BJ (cell line): ENCODE measurements around the gene SERF2. TPM values are rescaled to one million over a fixed set of nuclear protein-coding genes. Genes with fewer than 3 reads are reported as not detected.

Experiments
- CTCF ChIA-PET: fragments of 350-600 bp; formaldehyde crosslinking; extraction: SDS; loops from one replicate; lab custom pipeline; 2021; ENCODE audit warnings: antibody characterized with exemption, inconsistent platforms; lab: Yijun Ruan, JAX
- POLR2A ChIA-PET: fragments of 300-600 bp; sonication (Branson Sonifier 250); formaldehyde crosslinking; extraction: SDS; loops from one replicate; lab custom pipeline; 2021; ENCODE audit warnings: antibody characterized with exemption; lab: Charles Lee
- DNase-seq: peaks from one replicate; pipeline ENCODE4 v3.0.0-alpha.2; 2011; ENCODE audit warnings: low read depth
- H3K27me3 ChIP-seq: 2 replicates; pipeline ENCODE4 v1.6.0; 2011; ENCODE audit warnings: low read length; ENCODE audit not compliant: control insufficient read depth, insufficient read depth
- H3K36me3 ChIP-seq: 2 replicates; pipeline ENCODE4 v1.5.1; 2011; ENCODE audit warnings: low read length; ENCODE audit not compliant: control insufficient read depth, insufficient read depth
- H3K4me3 ChIP-seq: 2 replicates; pipeline ENCODE4 v1.5.1; 2011; ENCODE audit warnings: low read depth, mild to moderate bottlenecking, control low read depth, low read length
- CTCF ChIP-seq: IDR thresholded peaks from 2 replicates; pipeline ENCODE4 v1.5.1; 2011; ENCODE audit warnings: low read depth, mild to moderate bottlenecking, control low read depth, inconsistent platforms, low read length, moderate library complexity; ENCODE audit not compliant: insufficient read depth
- polyA plus RNA-seq: library from polyadenylated mRNA; depleted of rRNA; stranded (reverse); fragments of >200 nt; gene quantifications from 2 replicates; pipeline ENCODE4 v1.2.3, GENCODE V29; 2011

The SERF2 gene
- polyA plus RNA-seq, 1 experiment: 848 TPM

- Histone ChIP-seq H3K27me3 (no peaks in the 10 kb centered on the region), H3K36me3 (peaks cover 10% of the 10 kb centered on the region), H3K4me3 (no peak overlapping the region)
- ChIA-PET CTCF (no interaction called here), POLR2A (no interaction called here)
- no peak for TF ChIP-seq CTCF
- DNase-seq: no peak
Observed at GRCh38 chr15:43772624-43773023, 19.5 kb upstream of the SERF2 start.

GRCh38 chr15:43774062-43774461 lies 18.1 kb upstream of the SERF2 start:
- H3K4me3 ChIP-seq: no peak overlapping the region
- TF ChIP-seq CTCF: no peak
- no peaks in the 10 kb centered on the region for H3K27me3 ChIP-seq
- H3K36me3 ChIP-seq: peaks cover 8% of the 10 kb centered on the region
- DNase-seq: no peak
- POLR2A ChIA-PET: no interaction called here
- CTCF ChIA-PET: no interaction called here

- peak; percentile 37; the same call in 1 of the 2 replicates for TF ChIP-seq CTCF
- POLR2A ChIA-PET: no interaction called here
- CTCF ChIA-PET: interaction anchor here (0.6 to 2.2 kb wide), 3 partner anchors 10 to 131 kb away, joined by 3 to 5 read pairs (median 4); partner anchors contain the start of gene SERINC4
Observed at GRCh38 chr15:43775411-43775965, 16.6 kb upstream of the SERF2 start.

DNA sequence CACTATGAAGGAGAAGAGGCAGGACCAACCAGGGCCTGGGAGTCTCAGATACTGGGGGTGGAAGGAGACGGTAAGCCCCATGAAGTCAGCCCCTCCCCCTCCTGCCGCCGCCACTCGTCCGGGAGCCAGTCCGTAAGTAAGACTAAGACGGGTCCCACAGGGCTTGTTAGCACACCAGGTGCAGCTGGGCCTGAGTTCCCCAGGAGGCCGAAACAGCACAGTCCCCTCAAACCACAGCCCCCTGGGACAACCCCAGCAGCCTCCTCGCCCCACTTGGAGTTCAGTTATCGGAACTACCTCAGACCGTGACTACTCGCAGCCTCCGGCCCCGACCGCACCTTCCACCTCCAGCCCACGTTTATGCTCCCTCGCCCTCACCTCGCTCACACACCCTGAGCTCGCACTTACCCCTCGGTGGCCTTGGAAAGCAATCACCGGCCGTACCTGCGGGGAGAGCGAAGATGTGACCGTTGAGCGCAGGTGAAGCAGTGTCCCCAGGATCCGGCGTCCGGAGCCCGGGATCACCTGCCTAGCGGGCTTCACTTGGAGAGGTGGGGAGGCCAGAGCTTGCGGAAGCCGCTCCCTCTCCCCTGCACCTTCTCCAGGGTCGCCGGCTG lies 15.9 kb upstream of the SERF2 start:
- Histone ChIP-seq H3K36me3 (peaks cover 6% of the 10 kb centered on the region), H3K27me3 (no peaks in the 10 kb centered on the region), H3K4me3 (peak overlapping the region; percentile 50)
- ChIA-PET POLR2A (interaction anchor here (0.9 kb wide), 1 partner anchor 30 kb away, joined by 6 read pairs; the partner anchor contains the start of gene PDIA3), CTCF (interaction anchor here (0.6 to 2.2 kb wide), 7 partner anchors 10 to 23 kb away, joined by 4 to 12 read pairs (median 7); partner anchors contain the start of gene SERINC4)
- no peak for TF ChIP-seq CTCF
- no peak for DNase-seq

More at GRCh38 chr15:43775411-43775965, 16.6 kb upstream of the SERF2 start:
- peaks cover 6% of the 10 kb centered on the region for H3K36me3 ChIP-seq
- H3K4me3 ChIP-seq: no peak overlapping the region
- DNase-seq: no peak
- H3K27me3 ChIP-seq: no peaks in the 10 kb centered on the region

GRCh38 chr15:43776718-43777266 lies 15.3 kb upstream of the SERF2 start, which contains the start of gene ELL3:
ELL3 (minus strand) TSS chr15:43776966; CDS start chr15:43776901, 65 bp downstream.
- peak within 1 kb of the TSS; percentile 50 for H3K4me3 ChIP-seq
- DNase-seq: no peak
- H3K36me3 ChIP-seq: peaks cover 4% of the 10 kb centered on the region
- ChIA-PET POLR2A (interaction anchor here (0.6 to 0.9 kb wide), 2 partner anchors 20 to 31 kb away, joined by 6 to 8 read pairs; partner anchors contain the start of gene PDIA3), CTCF (interaction anchor here (0.6 to 2.2 kb wide), 10 partner anchors 9 to 424 kb away, joined by 3 to 12 read pairs (median 4); partner anchors contain the start of gene SERINC4)
- H3K27me3 ChIP-seq: no peaks in the 10 kb centered on the region
- no peak for TF ChIP-seq CTCF
